GM21786 (cell line): ENCODE results near the gene LRP4.

ENCODE experiments used
- ATAC-seq: cut with Tn5 transposase; IDR thresholded peaks from one replicate; pipeline ENCODE4 v1.9.1; 2021; ENCODE audit not compliant: unreplicated experiment

Gene LRP4

GRCh38 chr11:46855863-46856262 lies 62.5 kb downstream of the LRP4 start:
- ATAC-seq: no peak

- no peak for ATAC-seq
These were observed 63.2 kb downstream of the LRP4 start for GRCh38 chr11:46855167-46855566.

- no peak for ATAC-seq
These were observed 67.4 kb downstream of the LRP4 start for GRCh38 chr11:46850829-46851380.

GRCh38 chr11:46849631-46850030 lies 68.7 kb downstream of the LRP4 start:
- ATAC-seq: no peak

GRCh38 chr11:46846510-46846830 lies 71.9 kb downstream of the LRP4 start:
- ATAC-seq: no peak

- peak; percentile 93 for ATAC-seq
These were observed 72.4 kb downstream of the LRP4 start, which contains the start of gene CKAP5 for GRCh38 chr11:46845740-46846509. Gene CKAP5 (minus strand): TSS chr11:46846280. CDS start chr11:46821231, 25,049 bp downstream.

- no peak for ATAC-seq
These were observed 73.0 kb downstream of the LRP4 start for GRCh38 chr11:46845440-46845739.

GRCh38 chr11:46840116-46840515 lies 78.2 kb downstream of the LRP4 start:
- no peak for ATAC-seq

- ATAC-seq: no peak
These were observed 79.8 kb downstream of the LRP4 start for GRCh38 chr11:46838501-46838900.

GRCh38 chr11:46837860-46838259 lies 80.5 kb downstream of the LRP4 start:
- no peak for ATAC-seq

GRCh38 chr11:46836870-46837269 lies 81.5 kb downstream of the LRP4 start:
- no peak for ATAC-seq

- ATAC-seq: no peak
These were observed 81.9 kb downstream of the LRP4 start for GRCh38 chr11:46836431-46836830.

- no peak for ATAC-seq
These were observed 82.5 kb downstream of the LRP4 start for GRCh38 chr11:46835897-46836296.

- no peak for ATAC-seq
These were observed 83.5 kb downstream of the LRP4 start for GRCh38 chr11:46834821-46835220.

GRCh38 chr11:46832511-46833214 lies 85.7 kb downstream of the LRP4 start:
- no peak for ATAC-seq

- ATAC-seq: no peak
These were observed 90.4 kb downstream of the LRP4 start for GRCh38 chr11:46827995-46828394.

- peak; percentile 96 for ATAC-seq
These were observed 91.9 kb downstream of the LRP4 start for GRCh38 chr11:46826310-46827044.

- ATAC-seq: no peak
These were observed 109.4 kb downstream of the LRP4 start for GRCh38 chr11:46808799-46809431.
